K562 (cell line): ENCODE results near the gene ASMTL.

ENCODE experiments used
- ADNP ChIP-seq: fragments of 200-800 bp; sonication (Bioruptor generic); IDR thresholded peaks from 2 replicates; pipeline ENCODE4 v1.6.1; 2016; ENCODE audit warnings: missing genetic modification characterization, missing compliant biosample characterization
- BACH1 ChIP-seq: fragments of 200-800 bp; sonication (Bioruptor generic); IDR thresholded peaks from 2 replicates; pipeline ENCODE4 v1.6.1; 2016; ENCODE audit warnings: missing genetic modification characterization, missing compliant biosample characterization
- CTCF ChIP-seq, 3 experiments: IDR thresholded peaks in 2 of 3; conservative IDR thresholded peaks in 1 of 3; 2 replicates each; pipeline ENCODE4 v1.5.1; 2011 to 2012; ENCODE audit warnings: low read length in 3 of 3, mild to moderate bottlenecking in 3 of 3, control low read depth in 2 of 3, improper control_type of control experiment in 1 of 3, inconsistent platforms in 1 of 3, low read depth in 1 of 3, mixed read lengths in 1 of 3, moderate library complexity in 1 of 3; ENCODE audit not compliant: insufficient read depth in 2 of 3
- EP300 ChIP-seq: IDR thresholded peaks from 2 replicates; pipeline ENCODE4 v1.6.1; 2012; ENCODE audit warnings: low read length, improper control_type of control experiment
- JUNB ChIP-seq: fragments of 450-650 bp; formaldehyde crosslinking; conservative IDR thresholded peaks from 2 replicates; pipeline ENCODE4 v1.4.0; 2020; ENCODE audit warnings: mild to moderate bottlenecking
- MAX ChIP-seq: sonication (generic); formaldehyde crosslinking; IDR thresholded peaks from 2 replicates; pipeline ENCODE4 v1.9.0; 2022; ENCODE audit warnings: mild to moderate bottlenecking, missing genetic modification reagents
- POLR2G ChIP-seq: fragments of 200-400 bp; formaldehyde crosslinking; IDR thresholded peaks from 2 replicates; pipeline ENCODE4 v1.6.1; 2017; ENCODE audit warnings: low read depth, mild to moderate bottlenecking, antibody characterized with exemption, low read length, moderate library complexity
- SIN3A ChIP-seq, 2 experiments: fragments of 150-350 bp in 1 of 2; IDR thresholded peaks; 2 replicates each; pipeline ENCODE4 v1.6.1; 2011 to 2016; ENCODE audit warnings: borderline replicate concordance in 2 of 2, low read depth in 2 of 2, low read length in 2 of 2, mild to moderate bottlenecking in 2 of 2, moderate library complexity in 2 of 2; ENCODE audit not compliant: control insufficient read depth in 1 of 2
- TAF1 ChIP-seq: IDR thresholded peaks from 2 replicates; pipeline ENCODE4 v1.6.1; 2011; ENCODE audit warnings: mild to moderate bottlenecking, low read length, moderate library complexity; ENCODE audit not compliant: insufficient read depth, control insufficient read depth, severe bottlenecking; ENCODE audit errors: extremely low read depth
- ZNF274 ChIP-seq: IDR thresholded peaks from 2 replicates; pipeline ENCODE4 v1.6.1; 2011; ENCODE audit warnings: low read depth, mild to moderate bottlenecking, low read length, moderate library complexity, borderline replicate concordance
- ZNF277 ChIP-seq: fragments of 250-450 bp; sonication (Bioruptor Pico); IDR thresholded peaks from 2 replicates; pipeline ENCODE4 v1.8.0; 2022; ENCODE audit warnings: inconsistent platforms, mild to moderate bottlenecking, moderate library complexity, borderline replicate concordance
- ZNF436 ChIP-seq: fragments of 250-450, 450-650 bp; sonication (Bioruptor Pico); formaldehyde crosslinking; IDR thresholded peaks from 2 replicates; pipeline ENCODE4 v1.7.0; 2020; ENCODE audit warnings: mild to moderate bottlenecking
- ZNF589 ChIP-seq: fragments of 200-800 bp; sonication (Bioruptor generic); IDR thresholded peaks from 2 replicates; pipeline ENCODE4 v1.6.1; 2016; ENCODE audit warnings: low read depth, missing genetic modification characterization, missing compliant biosample characterization
- TF ChIP-seq, protein P1 (sequence below), 2 experiments: fragments of 450-650 bp; conservative IDR thresholded peaks; 2 replicates each; pipeline ENCODE4 v1.6.1; 2017; ENCODE audit warnings: mild to moderate bottlenecking in 2 of 2, moderate library complexity in 2 of 2

GRCh38 chrX:1486177-1486576 is 33.5 kb upstream of the ASMTL start:
- TF ChIP-seq ZNF277 (CRISPR knock-in tag) (no peak), SIN3A (IDR thresholded peaks at IDR 0.05; ENCODE audit: borderline replicate concordance in 2 of 2, control insufficient read depth in 1 of 2, low read depth in 2 of 2, low read length in 2 of 2) (no peak), ZNF274 (no peak), MAX (CRISPR knock-in tag) (no peak), ZNF436 (CRISPR knock-in tag) (no peak), CTCF (IDR thresholded peaks at IDR 0.05 in 2 of 3, conservative IDR thresholded peaks at IDR 0.05 in 1 of 3; ENCODE audit: insufficient read depth in 2 of 3, low read depth in 1 of 3, low read length in 3 of 3) (no peak), ZNF589 (CRISPR knock-in tag) (no peak), TAF1 (no peak), BACH1 (tag) (no peak), ADNP (no peak), POLR2G (no peak), JUNB (CRISPR knock-in tag) (no peak), EP300 (no peak)
- TF ChIP-seq, protein P1, sequence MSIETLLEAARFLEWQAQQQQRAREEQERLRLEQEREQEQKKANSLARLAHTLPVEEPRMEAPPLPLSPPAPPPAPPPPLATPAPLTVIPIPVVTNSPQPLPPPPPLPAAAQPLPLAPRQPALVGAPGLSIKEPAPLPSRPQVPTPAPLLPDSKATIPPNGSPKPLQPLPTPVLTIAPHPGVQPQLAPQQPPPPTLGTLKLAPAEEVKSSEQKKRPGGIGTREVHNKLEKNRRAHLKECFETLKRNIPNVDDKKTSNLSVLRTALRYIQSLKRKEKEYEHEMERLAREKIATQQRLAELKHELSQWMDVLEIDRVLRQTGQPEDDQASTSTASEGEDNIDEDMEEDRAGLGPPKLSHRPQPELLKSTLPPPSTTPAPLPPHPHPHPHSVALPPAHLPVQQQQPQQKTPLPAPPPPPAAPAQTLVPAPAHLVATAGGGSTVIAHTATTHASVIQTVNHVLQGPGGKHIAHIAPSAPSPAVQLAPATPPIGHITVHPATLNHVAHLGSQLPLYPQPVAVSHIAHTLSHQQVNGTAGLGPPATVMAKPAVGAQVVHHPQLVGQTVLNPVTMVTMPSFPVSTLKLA (conservative IDR thresholded peaks at IDR 0.05) = no peak
